ENCODE data around the gene PIM1.
"Not testable (repeated sequence)": the region's sequence is repeated elsewhere in the genome, so short reads cannot be mapped to it uniquely, and the experiment has no call there.

Gene PIM1

GRCh38 chr6:37126961-37127616 lies 42.9 kb upstream of the PIM1 start:
- H3K4me3 ChIP-seq (replicated peaks; ENCODE audit: low read depth, low read length), result no peak overlapping the region
- TF ChIP-seq, protein P1, sequence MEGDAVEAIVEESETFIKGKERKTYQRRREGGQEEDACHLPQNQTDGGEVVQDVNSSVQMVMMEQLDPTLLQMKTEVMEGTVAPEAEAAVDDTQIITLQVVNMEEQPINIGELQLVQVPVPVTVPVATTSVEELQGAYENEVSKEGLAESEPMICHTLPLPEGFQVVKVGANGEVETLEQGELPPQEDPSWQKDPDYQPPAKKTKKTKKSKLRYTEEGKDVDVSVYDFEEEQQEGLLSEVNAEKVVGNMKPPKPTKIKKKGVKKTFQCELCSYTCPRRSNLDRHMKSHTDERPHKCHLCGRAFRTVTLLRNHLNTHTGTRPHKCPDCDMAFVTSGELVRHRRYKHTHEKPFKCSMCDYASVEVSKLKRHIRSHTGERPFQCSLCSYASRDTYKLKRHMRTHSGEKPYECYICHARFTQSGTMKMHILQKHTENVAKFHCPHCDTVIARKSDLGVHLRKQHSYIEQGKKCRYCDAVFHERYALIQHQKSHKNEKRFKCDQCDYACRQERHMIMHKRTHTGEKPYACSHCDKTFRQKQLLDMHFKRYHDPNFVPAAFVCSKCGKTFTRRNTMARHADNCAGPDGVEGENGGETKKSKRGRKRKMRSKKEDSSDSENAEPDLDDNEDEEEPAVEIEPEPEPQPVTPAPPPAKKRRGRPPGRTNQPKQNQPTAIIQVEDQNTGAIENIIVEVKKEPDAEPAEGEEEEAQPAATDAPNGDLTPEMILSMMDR (IDR thresholded peaks at IDR 0.05; ENCODE audit: low read depth, low read length, missing control alignments), result no peak

GRCh38 chr6:37127961-37128862 lies 41.7 kb upstream of the PIM1 start:
- TF ChIP-seq, protein P1 (IDR thresholded peaks at IDR 0.05; ENCODE audit: low read depth, low read length, missing control alignments), result no peak
- no peak overlapping the region for H3K4me3 ChIP-seq (replicated peaks; ENCODE audit: low read depth, low read length)
- DNase-seq (ENCODE audit: extremely low read depth, low read depth), result no peak

More at GRCh38 chr6:37126961-37127616, 42.9 kb upstream of the PIM1 start:
- DNase-seq (ENCODE audit: extremely low read depth, low read depth), result no peak

- H3K4me3 ChIP-seq (replicated peaks; ENCODE audit: low read depth, low read length); DNase-seq (ENCODE audit: extremely low read depth, low read depth): not testable (repeated sequence)
Observed at GRCh38 chr6:37128863-37129443, 41.0 kb upstream of the PIM1 start.

- TF ChIP-seq, protein P1 (IDR thresholded peaks at IDR 0.05; ENCODE audit: low read depth, low read length, missing control alignments), result no peak
- no peak for DNase-seq (ENCODE audit: extremely low read depth, low read depth)
Observed at GRCh38 chr6:37129566-37129965, 40.4 kb upstream of the PIM1 start.

DNA sequence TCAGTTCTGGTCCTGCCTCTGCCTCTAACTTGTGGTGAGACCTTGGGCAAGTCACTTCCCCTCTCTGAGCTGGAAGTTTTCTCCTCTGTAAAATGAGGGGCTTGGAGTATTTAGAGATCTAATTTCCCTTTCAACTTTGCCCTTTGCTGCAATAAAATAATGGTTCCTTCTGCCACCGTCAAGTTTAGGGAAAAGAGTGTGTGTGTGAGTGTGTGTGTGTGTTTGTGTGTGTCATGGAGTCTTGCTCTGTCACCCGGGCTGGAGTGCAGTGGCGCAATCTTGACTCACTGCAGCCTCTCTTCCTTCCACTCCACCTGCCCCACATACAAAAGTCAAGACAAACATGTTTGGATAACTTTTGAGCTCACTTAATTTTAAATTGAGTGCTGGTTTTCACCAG lies 39.2 kb upstream of the PIM1 start:
- DNase-seq (ENCODE audit: extremely low read depth, low read depth), result no peak
- no peak overlapping the region for H3K4me3 ChIP-seq (replicated peaks; ENCODE audit: low read depth, low read length)

More at GRCh38 chr6:37129566-37129965, 40.4 kb upstream of the PIM1 start:
- no peak overlapping the region for H3K4me3 ChIP-seq (replicated peaks; ENCODE audit: low read depth, low read length)

DNA sequence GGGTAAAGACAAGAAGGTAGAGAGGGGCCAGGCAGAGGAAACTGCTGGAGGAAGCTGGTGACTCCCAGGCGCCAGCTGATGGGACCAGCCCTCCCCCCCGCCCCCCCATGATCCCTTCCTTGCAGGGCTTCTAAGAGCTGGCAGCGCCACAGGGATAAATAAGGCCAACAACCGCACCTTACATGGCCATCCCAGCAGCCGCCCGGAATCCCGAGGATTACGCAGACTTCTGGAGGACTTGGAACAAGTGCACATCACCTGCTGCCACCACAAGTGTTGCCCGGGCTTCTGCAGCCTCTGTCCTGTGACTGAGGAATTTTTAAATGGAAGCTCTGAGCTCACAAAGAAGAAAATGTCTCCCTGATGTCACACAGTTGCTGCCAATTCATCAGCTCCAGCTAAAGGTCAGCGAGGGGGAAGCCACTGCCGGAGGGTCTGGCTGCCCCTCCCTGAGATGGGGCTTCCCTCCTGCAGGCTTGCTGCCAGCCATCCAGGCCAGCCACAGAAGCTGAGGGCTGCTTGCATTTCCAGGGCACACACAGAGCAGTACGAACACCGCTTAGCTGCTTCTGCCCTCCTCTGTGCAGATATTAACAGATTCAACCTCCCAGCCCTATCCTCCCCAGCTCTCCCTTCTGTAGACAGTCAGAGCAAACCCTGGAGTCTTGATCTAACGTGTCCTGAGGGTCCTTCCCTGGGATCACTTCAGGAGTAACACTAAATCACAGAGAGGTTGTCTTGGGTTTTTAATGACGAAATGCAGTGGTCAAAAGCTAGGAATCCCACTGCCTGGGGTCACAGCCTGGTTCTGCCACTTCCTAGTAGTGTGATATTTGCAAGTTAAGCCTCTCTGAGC lies 38.6 kb upstream of the PIM1 start:
- H3K4me3 ChIP-seq (replicated peaks; ENCODE audit: low read depth, low read length), result no peak overlapping the region
- TF ChIP-seq, protein P1 (IDR thresholded peaks at IDR 0.05; ENCODE audit: low read depth, low read length, missing control alignments), result no peak
- DNase-seq (ENCODE audit: extremely low read depth, low read depth), result no peak

More for the DNA sequence above, 39.2 kb upstream of the PIM1 start:
- TF ChIP-seq, protein P1 (IDR thresholded peaks at IDR 0.05; ENCODE audit: low read depth, low read length, missing control alignments), result no peak

Measured in HFF-Myc (cell line).